HG03378 (cell line): ENCODE measurements around the gene ROS1.
"Not testable (repeated sequence)": the region's sequence is repeated elsewhere in the genome, so short reads cannot be mapped to it uniquely, and the experiment has no call there.

Experiments
- ATAC-seq: cut with Tn5 transposase; IDR thresholded peaks from one replicate; pipeline ENCODE4 v1.9.1; 2021; ENCODE audit warnings: mild to moderate bottlenecking, moderate library complexity; ENCODE audit not compliant: unreplicated experiment

Gene ROS1

GRCh38 chr6:117268924-117269323 lies 156.8 kb downstream of the ROS1 start:
- no peak for ATAC-seq

DNA sequence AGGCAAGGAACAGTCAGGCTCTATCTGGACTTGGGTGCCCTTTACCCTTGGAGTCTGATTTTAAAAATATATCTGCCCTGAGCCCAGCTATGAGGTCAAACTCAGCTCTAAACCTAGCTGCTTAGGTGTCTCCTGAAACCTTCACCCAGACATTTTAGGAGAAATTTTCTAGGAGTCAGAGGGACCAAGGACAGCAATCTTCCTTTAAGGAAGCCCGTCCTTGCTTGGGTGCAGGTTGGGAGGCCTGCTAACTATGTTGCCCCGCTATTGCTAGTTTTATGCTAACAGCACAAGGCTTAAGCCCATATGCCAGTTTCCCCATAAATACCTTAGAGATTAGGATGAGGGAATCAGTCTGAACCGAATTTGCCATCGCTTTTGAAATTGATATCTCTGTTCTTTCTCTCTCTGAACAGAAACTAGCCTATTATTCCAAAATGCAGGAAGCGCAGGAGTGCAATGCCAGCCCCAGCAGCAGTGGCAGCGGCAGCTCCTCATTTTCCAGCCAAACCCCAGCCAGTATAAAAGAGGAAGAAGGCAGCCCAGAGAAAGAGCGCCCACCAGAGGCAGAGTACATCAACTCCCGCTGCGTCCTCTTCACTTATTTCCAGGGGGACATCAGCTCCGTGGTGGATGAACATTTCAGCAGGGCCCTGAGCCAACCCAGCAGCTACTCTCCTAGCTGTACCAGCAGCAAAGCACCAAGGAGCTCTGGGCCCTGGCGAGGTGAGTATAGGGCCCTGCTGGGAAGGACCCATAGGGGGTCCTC lies 157.8 kb downstream of the ROS1 start:
- no peak for ATAC-seq

- no peak for ATAC-seq
These were observed 158.7 kb downstream of the ROS1 start for GRCh38 chr6:117267054-117267347.

- ATAC-seq: no peak
These were observed 159.3 kb downstream of the ROS1 start for GRCh38 chr6:117266257-117267053.

- no peak for ATAC-seq
These were observed 160.1 kb downstream of the ROS1 start, which contains the start of gene VGLL2 for GRCh38 chr6:117265410-117266256. Gene VGLL2 (plus strand): TSS chr6:117265558. CDS start chr6:117265764, 206 bp downstream.

- peak; percentile 57 for ATAC-seq
These were observed 160.9 kb downstream of the ROS1 start for GRCh38 chr6:117264692-117265409.

DNA sequence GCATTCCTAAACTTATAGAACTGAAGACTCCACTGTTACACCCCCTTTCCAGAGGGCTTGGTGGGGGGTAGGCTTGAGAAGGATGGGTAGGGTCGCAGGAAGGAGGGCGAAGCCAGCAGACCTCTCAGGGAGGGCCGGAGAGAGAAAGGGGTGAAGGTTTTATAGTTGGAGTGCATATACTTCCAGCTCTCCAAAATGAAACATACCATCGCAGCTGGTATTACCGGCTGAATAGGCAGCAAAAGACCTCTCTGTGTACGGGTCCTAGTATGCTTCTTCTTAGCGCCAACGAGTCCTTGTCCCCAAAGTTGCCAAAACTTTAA lies 161.4 kb downstream of the ROS1 start:
- ATAC-seq: no peak

DNA sequence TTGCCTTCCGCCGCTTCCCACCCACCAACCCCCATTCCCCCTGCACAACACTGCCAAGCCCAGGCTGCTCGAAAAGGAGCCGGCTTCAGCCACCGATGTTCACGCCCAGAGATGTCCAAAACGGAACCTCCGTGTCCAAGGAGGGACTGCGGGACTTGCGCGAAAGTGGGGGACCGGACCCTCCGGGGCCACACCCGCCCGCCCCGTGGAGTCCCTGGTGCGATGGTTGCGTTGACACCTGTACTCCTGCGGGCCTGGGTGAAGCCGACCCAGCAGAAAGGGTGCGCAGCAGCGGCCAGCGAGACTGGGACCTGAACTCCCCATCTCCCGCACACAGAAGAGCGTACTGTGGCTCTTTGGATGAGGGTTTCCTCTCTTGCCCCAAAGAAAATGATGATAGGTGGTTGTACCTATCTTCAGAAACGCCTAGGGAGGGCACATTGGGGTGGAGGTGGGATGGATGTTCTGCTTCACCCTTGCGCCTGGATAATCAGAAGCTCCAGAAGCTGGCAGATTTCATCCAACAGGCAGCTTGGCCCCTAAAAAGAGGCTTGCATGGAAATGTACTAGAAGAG lies 162.3 kb downstream of the ROS1 start:
- no peak for ATAC-seq

DNA sequence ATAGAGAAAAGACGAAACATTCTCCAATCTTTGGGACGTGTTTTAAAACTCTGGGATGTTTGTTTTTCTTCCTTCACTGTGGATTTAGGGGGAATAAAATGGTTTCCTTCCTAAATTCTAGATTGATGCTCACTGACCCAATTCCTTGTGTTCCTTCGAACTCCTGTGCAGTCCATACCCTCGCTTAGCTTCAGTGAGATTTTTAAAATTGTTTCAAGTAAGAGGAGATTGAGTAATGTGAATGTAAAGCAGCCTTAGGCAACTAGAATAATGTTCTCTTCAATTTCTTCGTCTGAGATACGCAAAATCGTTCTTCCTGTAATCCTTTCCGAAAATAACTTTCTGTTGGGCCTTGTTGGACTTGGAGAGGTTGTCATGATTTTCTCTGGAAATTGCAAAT lies 162.9 kb downstream of the ROS1 start:
- no peak for ATAC-seq

DNA sequence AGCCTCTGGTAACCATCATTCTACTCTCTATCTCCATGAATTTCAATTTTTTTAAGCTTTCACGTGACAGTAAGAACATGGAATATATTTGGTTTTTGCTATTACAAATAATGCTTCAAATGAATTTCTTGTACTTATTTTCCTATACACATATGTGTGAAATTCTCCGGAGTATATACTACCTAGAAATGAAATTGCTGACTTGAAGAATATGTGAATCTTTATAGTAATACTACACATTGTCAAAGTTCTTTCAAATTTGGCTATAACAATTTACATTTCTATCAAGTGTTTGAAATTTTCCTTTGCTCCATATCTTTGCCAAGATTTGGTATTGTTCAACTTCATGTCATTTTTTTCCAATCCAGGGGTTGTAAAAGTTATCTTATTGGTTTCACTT lies 172.0 kb downstream of the ROS1 start:
- ATAC-seq: no peak

DNA sequence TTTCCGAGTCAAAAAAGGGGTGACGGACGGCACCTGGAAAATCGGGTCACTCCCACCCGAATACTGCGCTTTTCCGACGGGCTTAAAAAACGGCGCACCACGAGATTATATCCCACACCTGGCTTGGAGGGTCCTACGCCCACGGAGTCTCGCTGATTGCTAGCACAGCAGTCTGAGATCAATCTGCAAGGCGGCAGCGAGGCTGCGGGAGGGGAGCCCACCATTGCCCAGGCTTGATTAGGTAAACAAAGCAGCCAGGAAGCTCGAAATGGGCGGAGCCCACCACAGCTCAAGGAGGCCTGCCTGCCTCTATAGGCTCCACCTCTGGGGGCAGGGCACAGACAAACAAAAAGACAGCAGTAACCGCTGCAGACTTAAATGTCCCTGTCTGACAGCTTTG lies 180.8 kb downstream of the ROS1 start:
- ATAC-seq: not testable (repeated sequence)

GRCh38 chr6:117244571-117244970 lies 181.2 kb downstream of the ROS1 start:
- ATAC-seq: not testable (repeated sequence)
